ENCODE results near the gene EEF2K. TPM values are rescaled to one million over a fixed set of nuclear protein-coding genes. Genes with fewer than 3 reads are reported as not detected.

EEF2K gene
- total and polyA plus RNA-seq, 2 of the 13 experiments (the other 11 are each of a cell fraction or from before 2014, with no cell fraction given): 22.0 to 23.8 TPM

GRCh38 chr16:22188595-22189442 lies 17.3 kb upstream of the EEF2K start (continued):
- TF ChIP-seq ZNF280B (CRISPR knock-in tag; IDR thresholded peaks at IDR 0.05; ENCODE audit: borderline replicate concordance) (no peak), ZNF484 (CRISPR knock-in tag; IDR thresholded peaks at IDR 0.05; ENCODE audit: borderline replicate concordance, low read depth) (no peak), MYNN (CRISPR knock-in tag; IDR thresholded peaks at IDR 0.05; ENCODE audit: low read depth) (no peak), WIZ (CRISPR knock-in tag; IDR thresholded peaks at IDR 0.05) (no peak), ZNF567 (CRISPR knock-in tag; IDR thresholded peaks at IDR 0.05; ENCODE audit: borderline replicate concordance) (0 out of 2 replicates have a peak, but pooled peaks have one; percentile 16), ZNF264 (CRISPR knock-in tag; IDR thresholded peaks at IDR 0.05) (0 out of 2 replicates have a peak, but pooled peaks have one; percentile 38), PRDM4 (CRISPR knock-in tag; IDR thresholded peaks at IDR 0.05; ENCODE audit: borderline replicate concordance) (no peak), ELK4 (CRISPR knock-in tag; IDR thresholded peaks at IDR 0.05; ENCODE audit: borderline replicate concordance) (no peak), ZNF451 (CRISPR knock-in tag; IDR thresholded peaks at IDR 0.05) (peak; percentile 68; the same call in 1 of the 2 replicates), ZNF703 (CRISPR knock-in tag; IDR thresholded peaks at IDR 0.05; ENCODE audit: borderline replicate concordance) (no peak), ZNF235 (CRISPR knock-in tag; IDR thresholded peaks at IDR 0.05; ENCODE audit: borderline replicate concordance) (no peak), XRCC5 (optimal IDR thresholded peaks at IDR 0.05; ENCODE audit: low read length) (peak; percentile 92), NR0B2 (CRISPR knock-in tag; IDR thresholded peaks at IDR 0.05) (no peak), HIVEP1 (CRISPR knock-in tag; IDR thresholded peaks at IDR 0.05) (no peak), ZNF576 (CRISPR knock-in tag; IDR thresholded peaks at IDR 0.05) (no peak), ZNF430 (CRISPR knock-in tag; IDR thresholded peaks at IDR 0.05) (no peak), RBM22 (optimal IDR thresholded peaks at IDR 0.05; ENCODE audit: low read length) (no peak), ZZZ3 (CRISPR knock-in tag; IDR thresholded peaks at IDR 0.05; ENCODE audit: borderline replicate concordance) (no peak), SIN3B (IDR thresholded peaks at IDR 0.05; ENCODE audit: low read length) (no peak; the same call in 1 of the 2 replicates), MAFF (IDR thresholded peaks at IDR 0.05; ENCODE audit: low read depth, low read length) (no peak), DRAP1 (CRISPR knock-in tag; IDR thresholded peaks at IDR 0.05) (no peak; the same call in 1 of the 2 replicates)

Measured in HepG2 (cell line).